Activated CD8-positive, alpha-beta memory T cell treated with anti-CD3 and anti-CD28 coated beads for 36 hours (primary cell): ENCODE measurements around the gene DAAM1. TPM values are rescaled to one million over a fixed set of nuclear protein-coding genes. Genes with fewer than 3 reads are reported as not detected.

Source experiments
- CTCF ChIA-PET: fragments of 350-600 bp; sonication (Branson Sonifier 250); formaldehyde crosslinking; loops from one replicate; lab custom pipeline; 2021; ENCODE audit warnings: antibody characterized with exemption; lab: Charles Lee
- POLR2A ChIA-PET: fragments of 350-600 bp; sonication (Branson Sonifier 250); formaldehyde crosslinking; loops from one replicate; lab custom pipeline; 2021; ENCODE audit warnings: antibody characterized with exemption; lab: Charles Lee
- total RNA-seq, 2 experiments: library from RNA; stranded (reverse); gene quantifications; one replicate each; pipeline ENCODE4 v1.2.3, GENCODE V29; 2021

Gene DAAM1
- 1 to 10 TPM; 9.4 to 9.7 TPM for total RNA-seq

DNA sequence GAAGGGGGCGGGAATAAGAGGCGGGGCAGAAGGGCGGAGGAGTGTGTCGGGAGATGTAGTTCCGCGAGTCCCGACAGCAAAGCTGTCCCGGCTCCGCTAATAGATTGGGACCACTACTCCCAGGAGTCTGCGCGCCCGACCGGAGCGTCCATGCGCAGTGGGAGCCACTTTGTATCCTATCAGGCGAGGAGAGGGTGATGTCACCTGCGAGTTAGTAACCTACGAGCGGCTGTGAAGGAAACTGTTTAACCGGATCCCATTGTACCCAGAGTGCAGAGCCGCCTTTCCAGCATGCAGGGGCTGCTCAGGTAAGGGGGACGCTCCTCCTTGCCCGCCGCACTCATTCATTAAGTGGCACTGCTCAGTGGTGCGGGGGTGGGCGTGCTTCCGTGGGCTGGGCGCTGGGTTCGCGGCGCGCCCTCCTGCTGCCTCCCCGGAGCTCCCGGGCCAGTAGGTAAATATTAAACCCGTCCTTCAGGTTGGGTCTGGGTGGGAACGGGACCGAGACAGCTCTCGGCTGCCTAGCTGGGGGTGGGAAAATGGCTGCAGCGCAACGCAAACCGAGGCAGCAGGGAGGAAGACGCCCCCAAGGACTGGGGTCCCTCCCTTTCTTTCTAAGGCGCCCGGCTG is at the start of gene DAAM1:
Gene DAAM1, plus strand, starts transcription at position 207 of the 630 bp plus-strand sequence. CDS start 74,811 bp downstream, outside the sequence.
- CTCF ChIA-PET = no interaction called here

DNA sequence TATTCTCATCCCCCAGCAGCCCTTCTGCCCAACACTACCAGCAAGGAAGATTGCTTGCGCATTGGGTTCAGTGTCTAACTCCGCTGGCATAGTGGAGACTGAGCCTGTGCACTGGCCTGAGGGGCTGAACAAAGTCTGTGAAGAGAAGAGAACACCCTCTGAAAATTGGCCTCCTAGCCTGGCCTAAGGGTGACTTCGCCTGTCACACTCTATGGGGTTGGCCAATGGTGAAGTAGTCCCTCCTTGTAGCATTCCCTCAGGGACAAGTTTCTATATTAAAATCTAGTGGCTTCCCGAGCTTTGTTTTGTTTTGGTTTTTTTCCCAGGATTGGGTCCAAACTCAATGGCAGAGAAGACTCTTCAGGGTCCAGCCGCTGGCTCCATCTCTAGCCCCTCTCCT is 49.1 kb upstream of the DAAM1 start:
- POLR2A ChIA-PET = no interaction called here
- CTCF ChIA-PET = no interaction called here

More for the DNA sequence above, at the start of gene DAAM1:
- POLR2A ChIA-PET = interaction anchor here (0.6 to 2.5 kb wide), 5 partner anchors 9 to 1060 kb away, joined by 3 to 8 read pairs (median 4); partner anchors contain the start of genes JKAMP, L3HYPDH and PPM1A

- POLR2A ChIA-PET = no interaction called here
- CTCF ChIA-PET = no interaction called here
These were observed 48.2 kb upstream of the DAAM1 start for GRCh38 chr14:59140106-59140843.

DNA sequence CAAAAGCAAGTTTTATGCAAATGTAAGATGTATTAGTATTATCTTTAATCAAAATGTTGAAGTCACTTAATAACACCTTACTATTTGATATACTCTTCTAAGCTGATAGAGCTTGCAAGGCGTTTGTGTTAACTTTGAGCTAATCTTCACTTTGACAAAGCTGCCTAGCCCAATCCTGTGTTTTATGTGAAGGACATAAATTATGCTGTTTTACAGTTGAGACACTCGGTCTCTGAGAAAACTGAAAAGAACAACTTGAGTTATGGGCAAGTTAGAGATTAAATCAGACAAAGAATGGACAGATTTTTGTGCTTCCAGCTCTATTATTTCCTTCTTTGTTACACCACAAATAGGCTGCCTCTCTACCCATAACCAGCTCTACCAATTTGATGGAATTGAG is 42.0 kb upstream of the DAAM1 start:
- ChIA-PET POLR2A (no interaction called here), CTCF (no interaction called here)

DNA sequence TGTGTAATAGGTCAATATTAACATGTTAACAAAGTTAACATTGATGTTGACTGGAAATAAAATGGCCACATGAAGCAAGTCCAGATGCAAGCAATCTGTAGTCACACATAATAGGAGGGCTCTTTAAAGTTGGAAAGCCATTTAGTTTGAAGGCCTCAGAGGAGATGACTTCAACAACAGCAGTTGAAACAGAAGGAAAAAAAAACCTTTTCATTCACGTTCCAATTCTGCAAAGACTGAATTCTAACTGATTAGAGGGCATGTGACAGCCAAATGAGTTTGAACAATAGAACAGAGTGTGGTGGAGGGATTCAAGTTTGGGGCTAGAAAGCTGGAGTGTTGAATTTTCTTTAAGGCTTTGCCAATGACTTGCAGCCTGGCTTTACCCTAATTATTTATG is 41.5 kb upstream of the DAAM1 start:
- ChIA-PET CTCF (no interaction called here), POLR2A (no interaction called here)

DNA sequence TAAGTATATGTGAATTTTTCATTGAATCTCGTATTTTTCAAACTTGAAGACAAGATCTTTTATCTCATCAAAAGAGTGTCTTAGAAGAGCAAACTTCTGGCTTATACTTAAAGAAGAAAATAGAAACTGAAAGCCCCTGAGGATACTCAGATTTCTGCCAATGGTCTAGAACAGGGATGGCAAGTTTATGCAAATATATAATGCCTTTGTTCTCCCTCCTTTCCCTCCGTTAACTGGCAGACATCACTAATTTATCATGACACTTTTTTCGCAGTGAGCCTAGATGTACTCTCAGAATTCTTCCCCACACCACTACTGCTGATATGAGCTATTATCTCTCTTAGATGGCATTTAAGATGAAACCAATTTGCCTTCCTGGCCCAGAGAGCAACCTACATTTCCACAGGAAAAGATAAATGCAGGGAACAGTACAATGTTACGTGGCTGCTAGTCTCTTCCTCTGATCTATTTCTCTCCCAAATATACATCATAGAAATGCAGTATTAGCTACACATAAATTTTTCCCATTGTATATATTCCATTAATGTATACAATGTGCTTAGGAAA is 40.0 kb upstream of the DAAM1 start:
- ChIA-PET CTCF (interaction anchor here (0.6 kb wide), 1 partner anchor 35 kb away, joined by 5 read pairs; no protein-coding TSS in a partner anchor), POLR2A (no interaction called here)

DNA sequence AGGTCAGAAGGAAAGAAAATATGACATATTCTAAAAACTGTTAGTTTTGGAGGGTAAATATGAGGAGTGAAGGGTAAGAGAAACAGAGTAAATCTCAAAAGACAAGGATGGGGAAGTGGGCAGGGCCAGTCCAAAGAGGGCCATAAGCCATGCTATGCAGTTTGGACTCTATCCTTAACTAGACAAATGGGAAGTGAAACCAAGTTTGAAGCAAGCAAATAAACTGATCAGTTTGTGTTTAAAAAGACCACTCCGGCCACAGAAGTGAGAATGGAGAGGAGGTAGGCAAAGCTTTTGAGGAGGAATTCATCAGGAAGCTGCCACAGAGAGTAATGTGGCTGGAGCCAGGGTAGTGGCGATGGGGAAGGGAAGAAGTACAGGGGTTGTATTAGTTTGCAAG is 37.5 kb upstream of the DAAM1 start:
- ChIA-PET CTCF (no interaction called here), POLR2A (no interaction called here)

DNA sequence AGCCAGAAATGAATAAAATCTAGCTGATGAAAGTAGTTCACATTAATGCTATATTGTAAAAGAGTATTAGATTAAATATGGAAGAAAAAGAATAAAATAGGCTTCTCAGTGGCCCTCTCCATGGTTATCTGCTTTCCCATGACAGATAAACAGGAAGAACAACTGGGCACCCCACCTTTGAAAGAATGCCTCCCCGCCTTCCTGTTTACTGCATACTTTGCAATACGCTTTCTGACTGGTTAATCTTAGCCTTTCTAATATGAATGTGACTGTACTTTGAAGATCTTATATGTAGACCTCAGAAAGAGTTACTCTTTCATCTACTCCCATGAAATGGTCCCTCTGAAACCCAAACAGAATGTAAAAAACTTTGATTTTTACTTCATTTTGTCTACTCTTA is 34.1 kb upstream of the DAAM1 start:
- ChIA-PET POLR2A (no interaction called here), CTCF (interaction anchor here (0.7 kb wide), 1 partner anchor 915 kb away, joined by 3 read pairs; no protein-coding TSS in a partner anchor)

DNA sequence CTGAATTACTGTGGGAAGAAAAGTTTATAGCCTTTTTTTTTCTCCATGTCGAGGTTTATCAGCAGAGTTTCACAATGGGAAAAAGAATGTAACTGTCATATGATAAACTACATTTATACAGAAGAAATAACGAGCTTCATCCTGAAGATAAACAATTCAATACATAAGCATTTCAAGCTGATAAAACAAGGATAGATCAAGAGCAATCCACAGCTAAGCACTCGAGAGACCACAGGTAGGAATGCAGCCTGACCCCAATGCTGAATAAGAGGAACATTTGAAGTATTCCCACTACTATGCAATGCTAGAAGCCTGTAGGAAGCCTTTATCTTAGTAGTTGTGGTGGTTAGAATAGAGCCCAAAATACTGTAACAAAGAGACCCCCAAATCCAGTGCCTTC is 32.6 kb upstream of the DAAM1 start:
- POLR2A ChIA-PET = no interaction called here
- CTCF ChIA-PET = no interaction called here

DNA sequence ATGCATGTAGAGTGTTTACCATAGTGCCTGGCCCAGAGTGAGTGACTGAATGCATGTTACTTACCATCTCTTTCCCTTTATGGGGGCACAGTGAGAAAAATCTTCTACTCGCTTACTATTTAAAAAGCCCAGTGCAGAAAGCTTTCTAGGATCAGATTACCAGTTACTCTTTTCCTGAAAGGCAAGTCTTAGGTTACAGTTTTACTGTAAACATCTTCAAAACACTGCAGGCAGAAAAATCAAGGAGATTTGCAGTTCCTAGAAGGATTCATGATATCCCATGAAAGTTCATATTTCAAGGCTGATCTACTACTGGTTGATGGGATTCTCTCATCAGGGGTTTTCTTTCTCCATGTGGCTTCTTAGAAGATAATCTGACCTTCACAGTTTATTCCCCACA is 29.3 kb upstream of the DAAM1 start:
- ChIA-PET CTCF (no interaction called here), POLR2A (no interaction called here)

- ChIA-PET CTCF (no interaction called here), POLR2A (no interaction called here)
These were observed 28.0 kb upstream of the DAAM1 start for GRCh38 chr14:59160506-59160905.

- POLR2A ChIA-PET = no interaction called here
- CTCF ChIA-PET = no interaction called here
These were observed 26.8 kb upstream of the DAAM1 start for GRCh38 chr14:59161561-59162175.

DNA sequence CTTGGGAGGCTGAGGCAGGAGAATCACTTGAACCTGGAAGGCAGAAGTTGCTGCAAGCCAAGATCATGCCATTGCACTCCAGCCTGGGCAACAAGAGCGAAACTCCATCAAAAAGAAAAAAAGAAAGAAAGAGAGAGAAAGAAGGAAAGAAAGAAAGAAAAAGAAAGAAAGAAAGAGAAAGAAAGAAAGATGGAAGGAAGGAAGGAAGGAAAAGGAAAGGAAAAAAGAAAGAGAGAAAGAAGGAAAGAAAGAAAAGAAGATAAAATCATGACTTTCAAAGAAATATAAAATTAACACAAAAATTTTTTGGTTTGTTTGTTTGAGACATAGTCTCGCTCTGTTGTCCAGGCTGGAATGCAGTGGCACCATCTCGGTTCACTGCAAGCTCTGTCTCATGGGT is 22.2 kb upstream of the DAAM1 start:
- CTCF ChIA-PET = interaction anchor here (0.6 kb wide), 1 partner anchor 85 kb away, joined by 3 read pairs; no protein-coding TSS in a partner anchor
- POLR2A ChIA-PET = no interaction called here

DNA sequence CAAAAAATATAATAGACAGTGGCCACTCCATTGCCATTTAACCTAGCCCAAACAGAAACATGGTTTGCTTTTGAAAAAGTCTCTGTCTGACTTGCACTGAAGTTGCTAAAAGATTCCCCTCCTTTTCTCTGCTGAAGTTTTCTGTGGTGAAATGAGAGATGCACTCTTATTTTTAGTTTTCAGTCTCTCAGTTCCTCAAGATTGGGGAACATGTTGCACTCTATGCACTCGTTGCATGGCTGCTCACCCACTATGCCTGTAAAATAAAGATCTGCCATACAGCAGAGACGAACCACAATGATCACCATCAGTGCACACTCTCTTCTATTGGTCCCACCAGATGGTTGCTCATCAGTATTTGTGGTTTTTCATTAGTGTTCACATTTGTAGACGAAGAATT is 13.1 kb upstream of the DAAM1 start:
- ChIA-PET CTCF (no interaction called here), POLR2A (no interaction called here)

- ChIA-PET CTCF (interaction anchor here (0.6 kb wide), 1 partner anchor 399 kb away, joined by 3 read pairs; no protein-coding TSS in a partner anchor), POLR2A (no interaction called here)
These were observed 11.7 kb upstream of the DAAM1 start for GRCh38 chr14:59176765-59177164.

GRCh38 chr14:59177262-59177661 is 11.2 kb upstream of the DAAM1 start:
- CTCF ChIA-PET = no interaction called here
- POLR2A ChIA-PET = no interaction called here

DNA sequence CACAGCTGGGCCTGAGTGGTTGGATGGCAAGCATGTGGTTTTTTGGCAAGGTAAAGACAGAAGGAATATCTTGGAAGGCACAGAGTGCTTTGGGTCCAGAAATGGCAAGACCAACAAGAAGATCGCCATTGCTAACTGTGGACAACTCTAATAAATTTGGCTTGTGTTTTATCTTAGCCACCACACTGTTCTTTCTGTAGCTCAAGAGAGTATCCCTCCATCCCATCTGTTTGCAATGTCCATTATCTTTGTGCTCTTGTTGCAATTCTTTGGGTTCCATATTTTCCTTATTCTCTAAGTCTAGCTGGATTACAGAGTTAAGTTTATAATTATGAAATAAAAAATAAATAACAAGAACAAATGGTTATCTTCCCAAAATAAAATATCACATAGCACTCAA is 6.7 kb upstream of the DAAM1 start:
- ChIA-PET CTCF (no interaction called here), POLR2A (no interaction called here)

DNA sequence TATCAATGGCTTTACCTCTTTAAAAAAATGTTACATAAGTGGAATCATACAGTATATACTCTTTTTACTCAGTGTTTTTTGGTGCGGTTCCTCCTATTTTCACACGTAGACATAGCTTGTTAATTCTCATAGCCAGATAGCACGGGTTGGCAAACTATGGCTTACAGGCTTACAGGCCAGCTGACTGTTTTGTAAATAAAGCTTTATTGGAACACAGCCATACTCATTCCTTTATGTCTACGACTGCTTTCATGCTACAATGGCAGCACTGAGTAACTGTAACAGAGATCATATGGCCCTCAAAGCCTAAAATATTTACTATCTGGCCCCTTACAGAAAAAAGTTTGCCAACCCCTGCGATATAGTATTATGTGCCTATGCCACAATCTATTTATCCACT is 5.8 kb upstream of the DAAM1 start:
- ChIA-PET POLR2A (no interaction called here), CTCF (no interaction called here)

GRCh38 chr14:59183150-59183549 is 5.3 kb upstream of the DAAM1 start:
- POLR2A ChIA-PET = no interaction called here
- CTCF ChIA-PET = no interaction called here

DNA sequence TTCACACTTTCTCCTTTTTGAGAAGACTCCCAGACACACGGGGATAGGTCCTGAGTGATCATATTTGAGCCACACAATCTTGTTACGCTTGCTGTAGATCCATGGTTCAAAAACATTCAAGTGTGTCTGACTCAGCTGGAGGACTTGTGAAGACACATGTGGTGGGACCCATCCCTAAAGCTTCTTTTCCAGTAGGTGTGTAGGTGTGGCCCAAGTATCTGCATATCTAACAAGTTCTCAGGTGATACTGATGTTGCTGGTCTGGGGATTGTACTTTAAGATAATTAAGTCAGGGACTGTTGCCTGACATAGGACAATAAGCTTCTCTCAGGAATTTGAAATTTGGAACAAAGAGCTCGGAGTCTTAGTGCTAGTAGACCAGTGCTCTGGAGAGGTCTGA is 4.1 kb upstream of the DAAM1 start:
- POLR2A ChIA-PET = no interaction called here
- CTCF ChIA-PET = no interaction called here
